ENCODE results near the gene PCNP.

- TF ChIP-seq CTCF (IDR thresholded peaks at IDR 0.05 in 4 of 5, conservative IDR thresholded peaks at IDR 0.05 in 1 of 5) (no peak), POLR2A (IDR thresholded peaks at IDR 0.05) (no peak)
These were observed 55.2 kb downstream of the PCNP start for GRCh38 chr3:101629219-101629618.
